Astrocyte of the cerebellum (primary cell): Measurements from ENCODE around the gene SRXN1.

Experiments
- DNase-seq: peaks from one replicate; pipeline ENCODE4 v3.0.0-alpha.2; 2011; ENCODE audit warnings: low read depth
- H3K4me3 ChIP-seq: 2 replicates; pipeline ENCODE4 v1.5.1; 2011; ENCODE audit warnings: mild to moderate bottlenecking, low read depth, low read length, moderate library complexity
- CTCF ChIP-seq: IDR thresholded peaks from 2 replicates; pipeline ENCODE4 v1.5.1; 2012; ENCODE audit warnings: low read length, low read depth, moderate library complexity, mild to moderate bottlenecking; ENCODE audit errors: missing control alignments
- in situ Hi-C: cut with HindIII; loops from 2 replicates; pipeline ENCODE4 v1.10.0; 2017; ENCODE audit warnings: low sequenced_read_pairs

Gene SRXN1

GRCh38 chr20:600141-600540, 52.9 kb downstream of the SRXN1 start:
- no peak for DNase-seq
- in situ Hi-C loops: no loop called here
- no peak for TF ChIP-seq CTCF
- no peak overlapping the region for H3K4me3 ChIP-seq

GRCh38 chr20:598133-598850, 54.7 kb downstream of the SRXN1 start:
- in situ Hi-C loops: no loop called here
- no peak overlapping the region for H3K4me3 ChIP-seq
- no peak for TF ChIP-seq CTCF
- DNase-seq: no peak

GRCh38 chr20:597560-597959, 55.4 kb downstream of the SRXN1 start:
- in situ Hi-C loops: no loop called here
- no peak for TF ChIP-seq CTCF
- DNase-seq: no peak
- H3K4me3 ChIP-seq: no peak overlapping the region
